NCI-H2196 (cell line): Measurements from ENCODE around the gene CPNE6.

Source experiments
- DNase-seq: peaks from one replicate; lab custom pipeline; 2025; ENCODE audit not compliant: unreplicated experiment; lab: John Stamatoyannopoulos, UW

Gene CPNE6

DNA sequence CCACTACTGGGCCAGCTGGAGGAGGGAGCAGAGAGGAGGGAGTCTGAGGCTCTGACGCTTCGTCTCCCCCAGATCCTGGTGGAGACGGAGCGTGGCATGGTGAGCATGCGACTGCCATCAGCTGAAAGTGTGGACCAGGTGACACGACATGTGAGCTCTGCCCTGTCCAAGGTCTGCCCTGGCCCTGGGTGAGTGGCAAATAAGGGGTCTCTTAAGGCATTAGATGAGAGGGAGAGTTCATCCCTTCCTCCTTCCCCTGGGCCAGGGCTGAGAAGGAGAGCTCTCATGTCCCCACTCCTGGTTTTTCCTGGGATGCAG lies 17.1 kb upstream of the CPNE6 start:
- no peak for DNase-seq

DNA sequence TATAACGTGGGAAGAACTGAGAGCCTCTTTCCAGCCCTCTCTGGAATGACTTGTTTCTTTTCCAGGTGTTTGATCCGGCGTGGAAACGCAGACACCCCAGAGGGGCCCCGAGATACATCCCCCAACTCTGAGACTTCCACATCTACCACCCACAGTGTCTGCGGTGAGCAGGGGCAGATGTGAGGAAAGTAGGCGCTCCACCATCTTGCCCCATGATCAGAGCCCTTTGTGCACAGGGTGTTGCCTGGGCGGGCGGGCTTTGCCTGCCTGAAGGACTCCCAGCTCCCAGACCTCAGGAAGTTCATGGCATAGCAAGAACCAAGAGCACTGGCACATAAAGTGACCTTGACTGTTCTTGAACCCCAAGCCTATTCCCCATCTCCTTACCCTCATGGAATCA lies 16.7 kb upstream of the CPNE6 start:
- no peak for DNase-seq

DNA sequence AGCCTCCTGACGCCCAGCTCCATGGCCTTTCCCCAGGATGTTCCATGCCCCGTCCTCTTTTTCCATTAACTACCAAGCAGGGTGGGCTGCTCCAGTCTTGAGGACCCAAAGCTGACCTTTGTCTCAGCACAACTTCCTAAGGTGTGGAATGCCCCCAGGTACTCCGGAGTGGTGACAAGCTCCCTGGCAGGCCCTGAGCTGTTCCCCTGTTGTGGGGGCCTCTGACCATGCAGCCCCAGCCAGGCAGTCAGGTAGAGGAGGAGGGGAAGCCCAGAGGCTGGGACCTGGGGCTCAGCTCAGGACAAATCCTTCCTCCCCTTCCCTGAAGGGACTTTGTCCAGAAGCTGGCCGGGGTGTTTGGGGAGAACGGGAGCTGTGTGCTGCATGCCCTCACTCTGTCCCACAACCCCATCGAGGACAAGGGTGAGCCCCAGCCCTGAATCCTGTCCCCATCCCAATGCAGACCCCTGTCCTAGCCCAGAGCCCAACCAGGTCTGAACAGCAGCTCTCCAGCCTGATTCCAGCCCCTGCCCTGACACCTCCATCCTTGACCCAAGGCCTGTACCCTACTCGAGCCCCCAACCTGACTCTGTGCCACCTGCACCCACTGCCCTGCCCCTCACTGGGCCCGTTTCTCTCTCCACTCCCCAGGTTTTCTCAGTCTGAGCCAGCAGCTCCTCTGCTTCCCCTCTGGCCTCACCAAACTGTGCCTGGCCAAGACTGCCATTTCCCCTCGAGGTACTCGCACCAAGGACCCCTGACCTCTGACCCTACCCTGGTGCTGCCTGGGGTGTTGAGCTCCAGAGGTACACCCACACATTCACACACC lies 15.2 kb upstream of the CPNE6 start:
- DNase-seq: no peak

DNA sequence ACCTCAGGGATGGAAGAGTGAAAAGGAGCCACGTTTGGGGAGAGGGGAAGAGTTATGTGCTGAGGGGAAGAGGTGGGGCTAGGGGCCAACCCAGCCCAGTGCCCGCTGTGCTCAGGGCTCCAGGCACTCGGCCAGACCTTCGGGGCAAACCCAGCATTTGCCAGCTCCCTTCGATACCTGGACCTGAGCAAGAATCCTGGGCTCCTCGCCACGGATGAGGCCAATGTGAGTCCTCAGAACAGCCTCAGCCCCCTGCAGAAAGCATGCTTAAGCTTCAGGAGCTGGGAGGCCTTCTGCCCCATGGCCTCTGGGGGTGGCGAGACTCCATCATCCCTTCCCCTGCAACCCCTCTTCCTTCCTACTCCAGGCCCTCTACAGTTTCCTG lies 14.6 kb upstream of the CPNE6 start:
- DNase-seq: no peak

DNA sequence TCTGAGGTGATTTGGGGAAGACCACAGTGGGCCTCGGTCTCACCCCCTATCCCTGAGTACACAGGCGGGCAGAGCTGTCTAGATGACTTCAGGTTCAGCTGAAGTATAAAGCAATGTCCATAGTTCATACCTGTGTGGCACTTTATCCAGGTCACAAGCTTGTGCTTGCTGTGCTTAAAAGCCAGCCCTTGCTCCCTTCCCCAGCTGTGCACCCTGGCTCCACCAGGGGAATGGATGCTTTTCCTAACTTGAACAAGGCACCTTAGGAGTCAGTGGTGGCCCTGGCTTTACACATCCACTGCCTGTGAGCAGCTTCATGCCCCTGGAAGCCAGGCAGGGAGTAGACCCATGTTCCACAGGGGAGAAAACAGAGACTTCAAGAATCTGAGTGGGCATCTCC lies 14.1 kb upstream of the CPNE6 start:
- DNase-seq: no peak

DNA sequence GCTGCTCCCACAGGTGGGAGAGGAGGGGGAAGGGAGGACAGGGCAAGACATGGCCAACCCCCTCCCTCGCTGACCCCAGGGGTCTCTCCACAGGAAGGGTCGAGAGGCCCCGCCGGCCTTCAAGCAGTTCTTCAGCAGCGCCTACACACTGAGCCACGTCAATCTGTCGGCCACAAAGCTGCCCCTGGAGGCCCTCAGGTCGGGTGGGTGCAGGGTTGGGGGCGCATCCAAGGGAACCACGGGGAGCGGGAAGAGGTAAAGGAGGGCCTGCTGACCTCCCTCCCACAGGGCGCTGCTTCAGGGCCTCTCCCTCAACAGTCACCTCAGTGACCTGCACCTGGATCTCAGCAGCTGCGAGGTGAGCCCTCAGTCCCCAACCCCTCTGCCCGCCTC lies 13.5 kb upstream of the CPNE6 start:
- DNase-seq: no peak

DNA sequence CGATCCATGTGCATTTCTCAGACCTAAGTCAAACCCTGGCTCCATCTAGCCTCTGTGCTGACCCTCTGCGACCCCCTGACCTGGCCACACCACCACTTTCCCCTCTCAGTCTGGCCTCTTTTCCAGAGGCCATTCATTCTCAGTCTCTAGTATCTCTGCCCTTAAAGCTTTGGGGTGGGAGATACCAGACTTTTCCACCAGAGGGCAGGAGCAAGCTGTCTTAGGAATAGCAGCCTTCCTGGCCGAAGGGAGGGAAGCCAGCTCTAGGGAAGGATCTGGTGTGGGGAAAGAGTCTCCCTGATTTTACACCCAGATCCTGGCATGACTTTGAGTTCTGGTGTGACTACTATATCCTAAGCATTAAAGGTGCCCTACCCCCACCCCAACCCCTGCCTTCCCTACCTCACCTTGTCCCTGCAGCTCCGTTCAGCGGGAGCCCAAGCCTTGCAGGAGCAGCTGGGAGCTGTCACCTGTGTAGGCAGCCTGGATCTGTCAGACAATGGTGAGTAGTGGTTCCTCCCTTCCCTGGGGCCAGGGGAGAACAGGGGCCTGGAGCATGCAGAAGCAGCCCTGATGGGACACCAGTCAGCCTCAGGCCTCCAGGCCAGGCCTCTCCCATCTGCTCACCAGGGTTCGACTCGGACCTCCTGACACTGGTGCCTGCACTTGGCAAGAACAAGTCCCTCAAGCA lies 13.0 kb upstream of the CPNE6 start:
- DNase-seq: peak; percentile 82

DNA sequence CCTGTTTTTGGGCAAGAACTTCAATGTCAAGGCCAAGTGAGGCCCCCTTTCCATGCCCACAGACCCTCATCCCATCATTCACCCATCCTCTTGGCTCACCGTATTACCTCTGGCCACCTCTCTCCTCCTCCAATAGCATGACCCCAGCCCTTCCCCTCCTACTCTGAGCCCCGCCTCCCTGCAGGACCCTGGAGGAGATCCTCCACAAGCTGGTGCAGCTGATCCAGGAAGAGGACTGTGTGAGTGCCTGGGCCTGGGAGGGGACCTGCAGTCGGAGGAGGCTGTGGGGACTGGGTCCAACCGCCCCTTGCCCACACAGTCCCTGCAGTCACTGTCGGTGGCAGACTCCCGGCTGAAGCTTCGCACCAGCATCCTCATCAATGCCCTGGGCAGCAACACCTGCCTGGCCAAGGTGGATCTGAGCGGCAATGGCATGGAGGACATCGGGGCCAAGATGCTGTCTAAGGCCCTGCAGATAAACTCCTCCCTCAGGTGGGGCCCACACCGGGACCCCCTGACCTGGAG lies 12.3 kb upstream of the CPNE6 start:
- DNase-seq: no peak

DNA sequence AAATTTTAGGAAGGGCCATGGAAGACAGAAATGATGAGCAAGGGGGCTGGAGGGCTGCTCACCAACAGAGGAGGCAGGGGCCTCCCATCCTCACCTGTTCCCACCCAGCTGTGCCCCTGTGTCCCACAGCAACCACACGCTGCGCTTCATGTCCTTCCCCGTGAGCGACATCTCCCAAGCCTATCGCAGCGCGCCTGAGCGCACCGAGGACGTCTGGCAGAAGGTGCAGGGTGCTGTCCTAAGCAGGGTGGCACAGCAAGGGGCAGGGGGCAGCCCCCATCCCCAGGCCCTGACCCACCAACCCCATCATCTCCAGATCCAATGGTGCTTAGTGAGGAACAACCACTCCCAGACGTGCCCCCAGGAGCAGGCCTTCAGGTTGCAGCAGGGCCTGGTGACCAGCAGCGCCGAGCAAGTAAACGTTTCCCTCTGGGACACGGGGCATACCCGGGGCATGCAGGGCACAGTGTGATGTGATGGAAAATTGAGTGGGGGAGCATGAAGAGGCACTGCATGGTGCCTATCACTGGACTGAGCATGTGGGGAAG lies 11.4 kb upstream of the CPNE6 start:
- no peak for DNase-seq

DNA sequence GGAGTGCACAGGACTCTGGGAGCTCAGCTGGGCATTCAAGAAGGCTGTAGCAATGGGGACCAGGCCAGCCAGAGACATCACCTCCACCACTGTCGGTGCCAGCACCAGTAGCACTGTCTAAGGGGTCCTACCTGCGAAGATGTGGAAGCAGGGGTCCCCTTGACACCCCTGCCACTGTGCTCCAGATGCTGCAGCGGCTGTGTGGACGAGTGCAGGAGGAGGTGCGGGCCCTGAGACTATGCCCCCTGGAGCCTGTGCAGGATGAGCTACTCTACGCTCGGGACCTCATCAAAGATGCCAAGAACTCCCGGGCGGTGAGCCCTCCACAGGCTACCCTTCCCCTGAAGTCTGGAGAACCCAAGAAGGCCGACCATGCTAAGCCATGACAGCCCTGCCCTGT lies 10.9 kb upstream of the CPNE6 start:
- DNase-seq: no peak

DNA sequence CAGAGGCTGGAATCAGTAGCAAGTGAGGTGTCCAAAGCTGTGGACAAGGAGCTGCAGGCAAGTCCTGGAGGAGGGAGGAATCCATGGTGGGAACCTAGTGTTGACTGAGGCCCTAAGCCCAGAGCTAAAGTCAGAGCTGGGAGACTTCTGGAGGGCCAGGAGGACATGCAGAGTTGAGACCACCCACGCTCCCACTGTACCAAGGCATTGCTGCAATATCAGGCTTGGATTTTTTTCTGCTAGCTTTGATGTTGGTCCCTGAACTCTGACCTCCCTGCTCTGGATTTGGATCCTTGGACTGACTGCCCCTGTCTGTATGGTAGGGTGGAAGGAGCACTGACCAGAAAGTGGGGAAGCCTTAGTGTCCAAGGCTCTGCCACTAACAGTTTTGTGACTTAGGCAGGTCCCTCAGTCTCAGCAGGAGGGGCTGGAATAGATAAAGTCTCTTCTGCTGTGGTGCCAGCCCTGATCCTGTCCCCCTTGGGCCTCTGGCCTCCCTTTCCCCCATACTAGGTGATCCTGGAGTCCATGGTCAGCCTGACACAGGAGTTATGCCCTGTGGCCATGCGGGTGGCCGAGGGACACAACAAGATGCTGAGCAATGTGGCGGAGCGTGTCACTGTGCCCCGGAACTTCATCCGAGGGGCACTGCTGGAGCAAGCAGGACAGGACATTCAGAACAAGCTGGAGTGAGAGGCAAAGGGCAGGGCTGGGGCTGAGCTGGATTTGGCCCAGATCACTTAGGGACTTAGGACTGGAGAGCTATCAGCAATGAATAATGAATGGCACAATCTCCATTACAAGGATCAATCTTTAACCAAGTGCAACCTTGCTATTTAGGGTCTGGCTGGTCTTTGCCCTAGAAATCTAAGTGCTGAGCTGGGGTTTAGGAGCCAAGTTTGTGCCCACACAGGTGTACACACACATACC lies 10.1 kb upstream of the CPNE6 start:
- DNase-seq: no peak

DNA sequence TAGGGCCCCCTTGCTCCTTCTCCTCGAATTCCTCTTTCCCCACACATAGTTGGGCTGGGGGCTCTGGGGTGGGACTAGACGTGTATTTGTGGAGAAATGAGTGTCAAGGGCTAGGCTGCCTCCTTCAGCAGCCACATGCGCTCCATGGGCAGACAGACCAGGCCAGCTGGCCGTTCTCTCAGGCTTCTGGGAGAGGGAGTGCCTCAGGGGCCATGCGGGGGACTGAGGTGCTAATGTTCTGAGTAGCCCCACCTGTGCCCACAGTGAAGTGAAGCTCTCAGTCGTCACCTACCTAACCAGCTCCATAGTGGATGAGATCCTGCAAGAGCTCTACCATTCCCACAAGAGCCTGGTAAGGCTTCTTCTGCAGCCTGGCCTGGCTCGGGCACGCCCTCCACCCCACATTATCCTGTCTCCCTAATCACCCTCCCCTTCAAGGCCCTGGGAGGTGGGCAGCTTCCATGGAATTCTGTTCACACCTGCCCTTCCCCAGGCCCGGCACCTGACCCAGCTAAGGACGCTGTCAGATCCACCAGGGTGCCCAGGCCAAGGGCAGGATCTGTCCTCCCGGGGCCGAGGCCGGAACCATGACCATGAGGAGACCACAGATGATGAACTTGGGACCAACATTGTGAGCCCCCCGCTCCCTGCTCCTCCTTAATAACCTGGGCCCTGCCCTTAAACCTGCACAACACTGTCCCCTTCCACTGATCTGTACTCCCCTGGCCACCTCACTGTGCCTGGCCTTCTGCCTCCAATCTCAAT lies 9.0 kb upstream of the CPNE6 start:
- no peak for DNase-seq

DNA sequence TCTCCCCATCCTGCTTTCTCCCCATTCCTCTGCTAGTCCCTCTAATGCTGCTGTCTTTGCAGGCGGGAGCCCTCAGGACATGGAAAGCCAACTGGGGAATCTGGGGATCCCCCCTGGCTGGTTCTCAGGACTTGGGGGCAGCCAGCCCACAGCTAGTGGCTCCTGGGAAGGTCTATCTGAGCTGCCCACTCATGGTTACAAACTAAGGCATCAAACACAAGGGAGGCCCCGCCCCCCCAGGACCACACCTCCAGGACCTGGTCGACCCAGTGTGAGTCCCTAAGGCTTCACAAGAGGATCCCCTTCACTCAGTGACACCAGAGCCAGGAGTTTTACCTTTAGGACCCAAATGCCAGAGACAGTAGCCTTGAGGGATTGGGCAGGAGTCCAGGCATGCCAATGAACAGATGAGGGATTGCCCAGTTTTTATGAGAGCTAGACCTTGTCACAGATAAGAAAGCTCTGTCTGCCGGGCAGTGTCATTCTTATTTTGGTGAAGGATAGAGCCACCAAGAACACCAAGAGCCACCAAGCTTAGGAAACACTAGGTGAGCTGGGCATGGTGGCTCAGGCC lies 8.0 kb upstream of the CPNE6 start:
- no peak for DNase-seq

DNA sequence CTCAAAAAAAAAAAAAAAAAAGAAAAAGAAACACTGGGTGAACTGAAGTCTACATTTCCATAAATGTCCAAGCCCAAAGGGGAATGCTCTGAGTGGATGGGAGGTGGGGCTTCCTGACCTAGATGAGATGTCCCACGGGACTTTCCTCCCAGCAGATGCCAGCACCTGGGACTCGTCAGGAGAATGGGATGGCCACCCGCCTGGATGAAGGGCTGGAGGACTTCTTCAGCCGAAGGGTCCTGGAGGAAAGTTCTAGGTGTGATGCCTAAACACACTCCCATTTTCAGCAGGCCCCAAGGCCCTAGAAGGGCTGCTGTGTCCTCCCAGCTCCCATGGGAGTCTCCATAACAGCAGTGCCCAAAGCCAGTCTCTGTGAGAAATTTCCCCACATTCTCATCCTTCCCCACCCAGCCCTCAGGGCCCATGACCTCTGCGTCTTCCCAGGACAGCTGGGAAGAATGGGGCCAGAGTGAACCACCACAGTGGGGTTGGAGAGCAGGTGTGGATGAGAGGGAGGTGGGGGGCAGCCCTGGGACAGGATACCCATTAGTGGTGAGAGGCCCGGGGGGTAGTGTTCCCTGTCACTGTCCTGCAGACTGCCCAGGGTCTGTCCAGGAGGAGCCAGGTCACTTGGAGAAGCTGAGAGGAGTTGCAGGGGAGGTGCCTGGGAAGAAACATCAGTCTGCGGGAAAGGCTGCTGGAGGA lies 7.1 kb upstream of the CPNE6 start:
- no peak for DNase-seq

DNA sequence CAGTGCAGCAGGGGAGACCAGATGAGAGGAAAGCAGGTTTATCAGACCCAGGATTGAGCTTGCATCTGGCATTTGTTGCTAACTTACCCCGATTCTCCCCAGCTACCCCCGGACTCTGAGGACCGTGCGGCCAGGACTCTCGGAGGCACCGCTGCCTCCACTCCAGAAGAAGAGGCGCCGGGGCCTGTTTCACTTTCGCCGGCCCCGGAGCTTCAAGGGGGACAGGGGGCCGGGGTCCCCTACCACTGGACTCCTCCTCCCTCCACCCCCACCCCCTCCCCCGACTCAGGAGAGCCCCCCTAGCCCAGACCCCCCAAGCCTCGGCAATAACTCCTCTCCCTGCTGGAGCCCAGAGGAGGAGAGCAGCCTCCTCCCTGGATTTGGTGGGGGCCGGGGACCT lies 6.5 kb upstream of the CPNE6 start:
- DNase-seq: no peak

DNA sequence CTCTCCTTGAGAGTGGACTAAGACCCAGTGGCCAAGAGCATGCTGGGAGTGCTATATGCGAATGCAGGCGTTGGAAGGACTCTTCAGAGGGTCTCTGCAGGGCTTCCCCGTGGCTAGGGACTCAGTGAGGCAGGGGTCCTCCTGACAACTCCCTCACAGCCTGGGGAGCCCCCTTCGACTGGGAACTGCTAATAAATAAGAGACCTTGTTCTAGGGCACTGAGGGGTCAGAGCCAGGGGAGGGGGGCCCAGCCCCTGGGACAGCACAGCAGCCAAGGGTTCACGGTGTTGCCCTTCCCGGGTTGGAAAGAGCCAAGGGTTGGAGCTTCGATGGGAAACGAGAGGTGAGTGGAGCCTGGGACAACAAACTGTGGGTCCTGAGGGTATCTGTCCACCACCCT lies 6.0 kb upstream of the CPNE6 start:
- no peak for DNase-seq

DNA sequence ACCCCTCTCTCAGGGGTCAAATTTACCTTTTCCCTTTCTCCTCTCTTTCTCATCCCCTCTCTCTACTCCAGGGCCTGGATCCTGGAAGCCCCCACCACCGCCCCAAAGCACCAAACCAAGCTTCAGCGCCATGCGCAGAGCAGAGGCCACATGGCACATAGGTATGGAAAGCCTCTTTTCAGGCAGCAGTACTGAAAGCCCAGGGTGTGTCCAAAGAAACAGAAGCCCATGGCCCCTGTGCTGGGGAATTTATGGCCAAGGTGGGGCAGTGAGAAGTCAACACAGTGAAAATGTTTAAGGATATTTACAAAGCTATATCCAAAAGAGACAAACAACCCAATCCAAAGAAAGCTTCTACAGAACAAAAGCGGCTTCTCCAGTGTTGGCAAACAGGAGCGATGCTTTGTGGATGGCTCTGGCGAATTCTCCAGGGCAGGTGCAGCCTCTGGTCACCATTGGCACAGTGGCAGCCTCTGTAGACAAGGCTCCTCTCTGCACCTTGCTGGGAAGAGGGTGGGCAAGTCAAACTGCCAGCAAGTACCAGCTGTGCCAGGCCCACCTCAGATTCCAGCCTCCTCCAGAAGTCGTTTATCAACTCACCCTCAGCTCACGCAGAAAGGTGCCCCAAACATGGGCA lies 4.7 kb upstream of the CPNE6 start:
- DNase-seq: no peak

DNA sequence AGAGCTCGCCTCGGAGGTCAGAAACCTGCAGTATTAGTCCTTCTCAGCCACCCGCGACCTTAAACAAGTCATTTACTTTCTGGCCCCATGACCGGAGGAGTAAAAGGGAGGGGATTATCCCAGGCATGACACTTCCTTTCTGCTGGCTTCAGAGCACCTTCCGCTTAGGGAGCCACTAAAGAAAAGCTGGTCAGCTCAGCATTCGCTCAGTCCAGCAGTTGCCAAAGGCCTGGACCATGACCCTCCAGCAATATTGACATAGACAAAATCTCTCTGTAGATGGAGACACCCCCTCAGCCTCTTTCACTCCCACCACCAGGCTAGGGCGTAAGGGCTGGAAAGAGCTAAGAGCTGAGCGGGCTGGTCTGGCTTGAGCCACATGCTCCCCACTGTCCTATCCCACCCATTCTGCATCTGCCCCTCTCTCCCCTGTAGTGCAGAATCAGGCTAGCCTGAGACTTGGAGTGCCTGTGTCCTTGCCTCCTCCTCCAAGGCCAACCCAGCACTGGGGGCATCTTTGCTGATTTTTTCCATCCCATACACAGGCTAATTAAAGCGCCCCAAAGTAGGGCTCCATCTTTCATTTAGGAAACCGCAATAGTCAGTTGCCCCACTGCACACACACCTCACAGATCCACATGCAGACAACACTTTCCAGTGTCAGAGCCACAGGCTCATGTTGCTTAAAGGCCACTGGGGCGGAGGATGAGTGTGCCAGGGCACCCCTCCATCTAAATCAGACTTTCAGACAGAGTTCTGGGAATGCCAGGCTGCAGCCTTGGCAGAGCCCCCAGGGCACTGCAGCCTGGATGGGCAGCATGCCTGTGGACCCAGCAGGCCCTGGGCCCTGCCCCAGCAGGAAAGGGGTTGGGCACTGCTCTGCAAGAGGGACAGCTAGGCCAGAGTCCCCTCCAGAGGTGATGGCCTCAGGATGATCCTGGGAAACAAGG lies 4.0 kb upstream of the CPNE6 start:
- DNase-seq: no peak
